GM12873 (cell line): ENCODE measurements around the gene PARD3.
A peak's percentile ranks its signal among the peaks of the same experiment; 100 is the strongest.

Source experiments
- CTCF ChIP-seq: IDR thresholded peaks from 2 replicates; pipeline ENCODE4 v1.5.1; 2012; ENCODE audit warnings: low read depth, mild to moderate bottlenecking, moderate library complexity, low read length, control low read depth; ENCODE audit not compliant: insufficient read depth; ENCODE audit errors: missing control alignments

The PARD3 gene

GRCh38 chr10:34310234-34310633, 504.9 kb downstream of the PARD3 start:
- TF ChIP-seq CTCF: no peak

GRCh38 chr10:34305189-34305588, 509.9 kb downstream of the PARD3 start:
- peak; percentile 41 for TF ChIP-seq CTCF

GRCh38 chr10:34303022-34303421, 512.1 kb downstream of the PARD3 start:
- no peak for TF ChIP-seq CTCF

- no peak for TF ChIP-seq CTCF
These were observed 515.9 kb downstream of the PARD3 start for GRCh38 chr10:34299105-34299611.

GRCh38 chr10:34298346-34298818, 516.7 kb downstream of the PARD3 start:
- TF ChIP-seq CTCF: no peak

- TF ChIP-seq CTCF: no peak
These were observed 517.4 kb downstream of the PARD3 start for GRCh38 chr10:34297541-34298345.

GRCh38 chr10:34295142-34295548, 520.0 kb downstream of the PARD3 start:
- no peak for TF ChIP-seq CTCF
